ENCODE results near the gene MYH2.
A peak's percentile ranks its signal among the peaks of the same experiment; 100 is the strongest.

The MYH2 gene

DNA sequence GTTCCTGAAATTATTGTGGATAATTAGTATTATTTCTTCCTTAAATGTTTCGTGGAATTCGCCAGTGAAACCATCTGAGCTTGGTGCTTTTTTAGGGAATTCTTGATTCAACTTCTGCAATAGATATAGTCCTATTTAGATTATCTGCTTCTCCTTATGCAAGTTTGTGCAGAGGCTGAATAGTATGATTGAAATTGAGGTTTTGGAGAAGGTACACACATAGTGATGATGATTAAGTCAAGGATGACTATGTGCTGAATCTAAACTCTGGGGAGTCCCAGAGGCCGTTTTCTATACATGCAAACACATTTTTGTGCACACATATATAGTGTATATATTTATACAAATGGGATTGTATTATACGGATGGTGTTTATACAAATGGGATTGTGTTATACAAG lies 74.9 kb downstream of the MYH2 start:
- DNase-seq (ENCODE audit: low read depth): no peak
- no peak overlapping the region for H3K4me3 ChIP-seq (ENCODE audit: low read length)
- TF ChIP-seq, protein P1, sequence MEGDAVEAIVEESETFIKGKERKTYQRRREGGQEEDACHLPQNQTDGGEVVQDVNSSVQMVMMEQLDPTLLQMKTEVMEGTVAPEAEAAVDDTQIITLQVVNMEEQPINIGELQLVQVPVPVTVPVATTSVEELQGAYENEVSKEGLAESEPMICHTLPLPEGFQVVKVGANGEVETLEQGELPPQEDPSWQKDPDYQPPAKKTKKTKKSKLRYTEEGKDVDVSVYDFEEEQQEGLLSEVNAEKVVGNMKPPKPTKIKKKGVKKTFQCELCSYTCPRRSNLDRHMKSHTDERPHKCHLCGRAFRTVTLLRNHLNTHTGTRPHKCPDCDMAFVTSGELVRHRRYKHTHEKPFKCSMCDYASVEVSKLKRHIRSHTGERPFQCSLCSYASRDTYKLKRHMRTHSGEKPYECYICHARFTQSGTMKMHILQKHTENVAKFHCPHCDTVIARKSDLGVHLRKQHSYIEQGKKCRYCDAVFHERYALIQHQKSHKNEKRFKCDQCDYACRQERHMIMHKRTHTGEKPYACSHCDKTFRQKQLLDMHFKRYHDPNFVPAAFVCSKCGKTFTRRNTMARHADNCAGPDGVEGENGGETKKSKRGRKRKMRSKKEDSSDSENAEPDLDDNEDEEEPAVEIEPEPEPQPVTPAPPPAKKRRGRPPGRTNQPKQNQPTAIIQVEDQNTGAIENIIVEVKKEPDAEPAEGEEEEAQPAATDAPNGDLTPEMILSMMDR (IDR thresholded peaks at IDR 0.05; ENCODE audit: insufficient read depth, low read depth, low read length, missing control alignments): no peak

DNA sequence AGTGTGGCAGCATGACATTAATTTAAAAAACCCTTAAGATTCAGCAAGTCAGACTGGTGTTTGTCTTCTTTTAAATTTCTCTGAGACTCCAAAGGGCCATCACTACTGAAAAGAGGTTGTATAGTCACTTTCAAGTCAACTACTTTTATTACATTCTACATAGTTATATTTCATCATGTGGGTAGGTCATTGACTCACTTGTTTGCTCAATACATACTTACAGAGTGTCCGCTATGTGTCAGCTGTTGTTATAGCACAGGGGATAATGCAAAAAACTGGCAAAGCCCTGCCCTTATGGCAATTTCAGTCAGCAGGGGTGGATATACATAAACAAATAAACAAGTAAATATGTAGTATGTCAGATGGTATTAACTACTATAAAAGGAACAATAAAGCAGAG lies 77.6 kb downstream of the MYH2 start:
- H3K4me3 ChIP-seq (ENCODE audit: low read length): no peak overlapping the region
- peak; percentile 0 for DNase-seq (ENCODE audit: low read depth)
- TF ChIP-seq, protein P1 (IDR thresholded peaks at IDR 0.05; ENCODE audit: insufficient read depth, low read depth, low read length, missing control alignments): no peak
